ENCODE results near the gene TMEM61. TPM values are rescaled to one million over a fixed set of nuclear protein-coding genes. Genes with fewer than 3 reads are reported as not detected.

Gene TMEM61
- polyA plus RNA-seq, 1 of the 3 experiments (the other 2 are of a cell fraction), result not detected

DNA sequence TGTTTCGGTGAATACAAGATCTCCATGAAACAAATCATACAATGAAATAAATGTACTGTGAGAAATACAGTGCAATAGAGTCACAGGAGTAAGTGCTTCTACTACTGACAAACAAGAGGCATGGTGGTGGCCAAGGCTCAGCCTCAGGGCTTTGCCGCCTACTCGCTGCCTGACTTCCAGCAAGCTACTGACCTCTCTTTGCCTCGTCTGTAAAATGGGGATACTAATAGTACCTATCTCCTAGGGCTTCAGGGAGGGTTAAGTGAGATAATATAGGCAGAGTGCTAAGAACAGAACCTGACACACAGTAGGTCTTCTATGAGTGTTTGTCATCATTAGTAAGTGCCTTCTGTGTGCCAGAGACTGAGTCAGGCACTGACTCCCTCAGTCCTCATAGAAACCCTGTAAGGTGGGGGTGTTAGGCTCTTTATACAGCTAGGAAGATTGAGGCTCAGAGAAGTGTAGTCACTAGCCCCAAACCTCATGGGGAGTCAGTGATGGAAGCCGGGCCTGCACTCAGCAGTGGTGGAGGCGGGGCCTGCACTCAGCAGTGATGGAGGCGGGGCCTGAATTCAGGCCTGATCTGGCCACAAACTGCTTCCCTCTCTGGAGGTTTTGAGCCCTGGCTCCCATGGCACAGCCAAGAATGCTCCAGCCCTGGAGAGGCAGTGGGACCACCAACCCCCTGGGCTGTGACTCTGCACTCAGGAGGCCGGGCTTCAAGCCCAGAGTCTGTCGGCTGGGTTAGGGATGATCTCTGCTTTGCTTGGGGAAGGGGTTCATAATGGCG is 25.1 kb downstream of the TMEM61 start:
- Histone ChIP-seq H4K20me1 (ENCODE audit: insufficient read depth) (no peaks in the 10 kb centered on the region), H3K4me2 (no peak overlapping the region), H3K27ac (ENCODE audit: low read depth in 2 of 2, low read length in 1 of 2) (no peak overlapping the region), H3K36me3 (replicated peaks in 1 of 2; ENCODE audit: control insufficient read depth in 1 of 2, insufficient read depth in 2 of 2, low read length in 1 of 2) (no peaks in the 10 kb centered on the region), H3K9me3 (no peaks in the 10 kb centered on the region), H3K27me3 (ENCODE audit: insufficient read depth) (no peaks in the 10 kb centered on the region), H3K9me2 (no peaks in the 10 kb centered on the region), H3K79me2 (ENCODE audit: insufficient read depth) (no peaks in the 10 kb centered on the region), H3K4me1 (ENCODE audit: control insufficient read depth in 1 of 2, insufficient read depth in 2 of 2, low read depth in 1 of 2, low read length in 1 of 2) (peaks cover 0 to 4% of the 10 kb centered on the region in 2 experiments; a peak in 1 of 4 replicates), H2AFZ (ENCODE audit: low read depth) (no peak overlapping the region), H3F3A (replicated peaks; ENCODE audit: insufficient read depth) (no peaks in the 10 kb centered on the region), H3K9ac (no peak overlapping the region), H3K4me3 (ENCODE audit: low read depth in 2 of 2, low read length in 1 of 2) (no peak overlapping the region)
- DNase-seq, result no peak
- ChIA-PET CTCF (interaction anchor here (1.2 to 6.9 kb wide), 5 partner anchors 9 to 61 kb away, joined by 6 to 49 read pairs (median 27); no protein-coding TSS in a partner anchor), POLR2A (no interaction called here)
- WGBS (ENCODE audit: low lambda C conversion rate), result 77% methylated on average over 6 of the region's 10 CpGs
- TF ChIP-seq, protein P1, sequence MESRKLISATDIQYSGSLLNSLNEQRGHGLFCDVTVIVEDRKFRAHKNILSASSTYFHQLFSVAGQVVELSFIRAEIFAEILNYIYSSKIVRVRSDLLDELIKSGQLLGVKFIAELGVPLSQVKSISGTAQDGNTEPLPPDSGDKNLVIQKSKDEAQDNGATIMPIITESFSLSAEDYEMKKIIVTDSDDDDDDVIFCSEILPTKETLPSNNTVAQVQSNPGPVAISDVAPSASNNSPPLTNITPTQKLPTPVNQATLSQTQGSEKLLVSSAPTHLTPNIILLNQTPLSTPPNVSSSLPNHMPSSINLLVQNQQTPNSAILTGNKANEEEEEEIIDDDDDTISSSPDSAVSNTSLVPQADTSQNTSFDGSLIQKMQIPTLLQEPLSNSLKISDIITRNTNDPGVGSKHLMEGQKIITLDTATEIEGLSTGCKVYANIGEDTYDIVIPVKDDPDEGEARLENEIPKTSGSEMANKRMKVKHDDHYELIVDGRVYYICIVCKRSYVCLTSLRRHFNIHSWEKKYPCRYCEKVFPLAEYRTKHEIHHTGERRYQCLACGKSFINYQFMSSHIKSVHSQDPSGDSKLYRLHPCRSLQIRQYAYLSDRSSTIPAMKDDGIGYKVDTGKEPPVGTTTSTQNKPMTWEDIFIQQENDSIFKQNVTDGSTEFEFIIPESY (IDR thresholded peaks at IDR 0.05; ENCODE audit: borderline replicate concordance, low read depth), result no peak
- TF ChIP-seq SMC3 (IDR thresholded peaks at IDR 0.05; ENCODE audit: low read depth, low read length), result no peak
- no peak for TF ChIP-seq TEAD4 (IDR thresholded peaks at IDR 0.05; ENCODE audit: borderline replicate concordance, insufficient read depth)
- TF ChIP-seq NRF1 (IDR thresholded peaks at IDR 0.05; ENCODE audit: low read depth, low read length), result no peak
- TF ChIP-seq RXRA (IDR thresholded peaks at IDR 0.05; ENCODE audit: borderline replicate concordance, low read depth), result no peak
- no peak for TF ChIP-seq SIN3A (IDR thresholded peaks at IDR 0.05; ENCODE audit: borderline replicate concordance, low read depth, low read length)

DNA sequence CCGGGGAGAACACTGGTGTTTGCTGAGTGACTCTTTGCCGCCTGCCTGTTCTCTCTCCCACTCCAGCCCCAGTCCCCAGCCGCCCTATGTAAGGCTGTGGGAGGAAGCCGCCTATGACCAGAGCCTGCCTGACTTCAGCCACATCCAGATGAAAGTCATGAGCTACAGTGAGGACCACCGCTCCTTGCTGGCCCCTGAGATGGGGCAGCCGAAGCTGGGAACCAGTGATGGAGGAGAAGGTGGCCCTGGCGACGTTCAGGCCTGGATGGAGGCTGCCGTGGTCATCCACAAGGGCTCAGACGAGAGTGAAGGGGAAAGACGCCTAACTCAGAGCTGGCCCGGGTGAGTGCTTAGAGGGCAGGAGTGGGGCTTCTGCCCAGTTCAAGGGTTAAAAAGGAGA is 26.5 kb downstream of the TMEM61 start:
- Histone ChIP-seq H3K9me2 (no peaks in the 10 kb centered on the region), H3K4me3 (ENCODE audit: low read depth in 2 of 2, low read length in 1 of 2) (no peak overlapping the region), H4K20me1 (ENCODE audit: insufficient read depth) (no peaks in the 10 kb centered on the region), H3K4me2 (no peak overlapping the region), H3K4me1 (ENCODE audit: control insufficient read depth in 1 of 2, insufficient read depth in 2 of 2, low read depth in 1 of 2, low read length in 1 of 2) (peaks cover 0 to 4% of the 10 kb centered on the region in 2 experiments; a peak in 1 of 4 replicates), H3K9ac (no peak overlapping the region), H3K27ac (ENCODE audit: low read depth in 2 of 2, low read length in 1 of 2) (no peak overlapping the region), H2AFZ (ENCODE audit: low read depth) (no peak overlapping the region), H3K36me3 (replicated peaks in 1 of 2; ENCODE audit: control insufficient read depth in 1 of 2, insufficient read depth in 2 of 2, low read length in 1 of 2) (no peaks in the 10 kb centered on the region), H3K27me3 (ENCODE audit: insufficient read depth) (no peaks in the 10 kb centered on the region), H3K9me3 (no peaks in the 10 kb centered on the region), H3F3A (replicated peaks; ENCODE audit: insufficient read depth) (no peaks in the 10 kb centered on the region), H3K79me2 (ENCODE audit: insufficient read depth) (no peaks in the 10 kb centered on the region)
- 91% methylated on average over 12 of the region's 12 CpGs for WGBS (ENCODE audit: low lambda C conversion rate)
- POLR2A ChIA-PET, result no interaction called here
- TF ChIP-seq RXRA (IDR thresholded peaks at IDR 0.05; ENCODE audit: borderline replicate concordance, low read depth), result no peak
- TF ChIP-seq FOXM1 (IDR thresholded peaks at IDR 0.05; ENCODE audit: low read depth), result no peak
- TF ChIP-seq GABPA (IDR thresholded peaks at IDR 0.05; ENCODE audit: low read depth), result no peak
- no peak for TF ChIP-seq USF1 (IDR thresholded peaks at IDR 0.05; ENCODE audit: borderline replicate concordance, low read depth)
- TF ChIP-seq, protein P2, sequence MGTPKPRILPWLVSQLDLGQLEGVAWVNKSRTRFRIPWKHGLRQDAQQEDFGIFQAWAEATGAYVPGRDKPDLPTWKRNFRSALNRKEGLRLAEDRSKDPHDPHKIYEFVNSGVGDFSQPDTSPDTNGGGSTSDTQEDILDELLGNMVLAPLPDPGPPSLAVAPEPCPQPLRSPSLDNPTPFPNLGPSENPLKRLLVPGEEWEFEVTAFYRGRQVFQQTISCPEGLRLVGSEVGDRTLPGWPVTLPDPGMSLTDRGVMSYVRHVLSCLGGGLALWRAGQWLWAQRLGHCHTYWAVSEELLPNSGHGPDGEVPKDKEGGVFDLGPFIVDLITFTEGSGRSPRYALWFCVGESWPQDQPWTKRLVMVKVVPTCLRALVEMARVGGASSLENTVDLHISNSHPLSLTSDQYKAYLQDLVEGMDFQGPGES (IDR thresholded peaks at IDR 0.05; ENCODE audit: low read depth, low read length), result no peak
- TF ChIP-seq CHD2 (IDR thresholded peaks at IDR 0.05; ENCODE audit: low read length, partially characterized antibody), result no peak
- TF ChIP-seq PBX3 (IDR thresholded peaks at IDR 0.05), result no peak
- no peak for TF ChIP-seq CTCF (IDR thresholded peaks at IDR 0.05)
- no peak for TF ChIP-seq FOSL2 (IDR thresholded peaks at IDR 0.05; ENCODE audit: borderline replicate concordance, low read depth)
- no peak for TF ChIP-seq ELF1 (IDR thresholded peaks at IDR 0.05)
- no peak for TF ChIP-seq JUND (IDR thresholded peaks at IDR 0.05)
- no peak for TF ChIP-seq EZH2phosphoT487 (IDR thresholded peaks at IDR 0.05; ENCODE audit: borderline replicate concordance, low read depth)
- TF ChIP-seq TCF12 (IDR thresholded peaks at IDR 0.05), result no peak
- TF ChIP-seq MEF2A (IDR thresholded peaks at IDR 0.05; ENCODE audit: borderline replicate concordance, low read depth), result no peak
- TF ChIP-seq MXI1 (IDR thresholded peaks at IDR 0.05; ENCODE audit: low read depth, low read length), result no peak
- CTCF ChIA-PET, result interaction anchor here (1.2 to 6.9 kb wide), 6 partner anchors 11 to 65 kb away, joined by 3 to 49 read pairs (median 18); no protein-coding TSS in a partner anchor
- no peak for DNase-seq

Measured in SK-N-SH (cell line).